Activated T-cell treated with anti-CD3 and anti-CD28 coated beads, Interleukin-2, amount 50 U/mL, for 72 hours (primary cell): ENCODE measurements around the gene QKI. TPM values are rescaled to one million over a fixed set of nuclear protein-coding genes. Genes with fewer than 3 reads are reported as not detected.

ENCODE experiments used
- ATAC-seq, 2 donors: fragments of 150-1000 bp; cut with Tn5 transposase; replicated peaks in 1 of 2; 2 replicates each; pipeline ENCODE4 v1.10.0; 2021; ENCODE audit warnings: moderate library complexity in 2 of 2, mild to moderate bottlenecking in 1 of 2
- DNase-seq, 2 donors: peaks; one replicate each; pipeline ENCODE4 v3.0.0; 2021 to 2022; ENCODE audit warnings: mixed read lengths in 1 of 2
- H3K27ac Mint-ChIP-seq: one replicate; pipeline ENCODE4 v1.8.0; 2022; ENCODE audit warnings: mild to moderate bottlenecking, moderate library complexity, mixed read lengths
- H3K27me3 Mint-ChIP-seq: one replicate; pipeline ENCODE4 v1.8.0; 2022; ENCODE audit warnings: low read depth, mixed read lengths
- H3K36me3 Mint-ChIP-seq, 2 donors: one replicate each; pipeline ENCODE4 v1.8.0; 2022; ENCODE audit warnings: mixed read lengths in 2 of 2, mild to moderate bottlenecking in 1 of 2; ENCODE audit not compliant: insufficient read depth in 2 of 2
- H3K4me1 Mint-ChIP-seq: one replicate; pipeline ENCODE4 v1.8.0; 2022; ENCODE audit warnings: low read depth, mixed read lengths
- H3K4me3 Mint-ChIP-seq, 2 donors: one replicate each; pipeline ENCODE4 v1.8.0; 2022; ENCODE audit warnings: mild to moderate bottlenecking in 2 of 2, mixed read lengths in 2 of 2, moderate library complexity in 2 of 2
- H3K9me3 Mint-ChIP-seq, 2 donors: one replicate each; pipeline ENCODE4 v1.8.0; 2022; ENCODE audit warnings: mixed read lengths in 2 of 2
- total RNA-seq, 2 donors: library from RNA; stranded (reverse); gene quantifications; one replicate each; pipeline ENCODE4 v1.2.3, GENCODE V29; 2022

Gene QKI
- total RNA-seq, result 10 to 100 TPM; 62.0 to 64.2 TPM

GRCh38 chr6:163414117-163414945 lies at the start of gene QKI:
Gene QKI (plus strand): TSS chr6:163414718. CDS start chr6:163415194, 476 bp downstream.
- H3K27ac Mint-ChIP-seq, result peak within 1 kb of the TSS; percentile 87
- H3K9me3 Mint-ChIP-seq, result no peaks in the 10 kb centered on the region
- no peaks in the 10 kb centered on the region for H3K27me3 Mint-ChIP-seq
- H3K36me3 Mint-ChIP-seq, result peaks cover 2 to 7% of the 10 kb centered on the region in 2 donors
- peak within 1 kb of the TSS; percentile 81 to 94 for H3K4me3 Mint-ChIP-seq
- peaks cover 39% of the 10 kb centered on the region for H3K4me1 Mint-ChIP-seq
- DNase-seq (peak; percentile 82), ATAC-seq (peak; percentile 63 to 65)

- H3K36me3 Mint-ChIP-seq, result no peaks in the 10 kb centered on the region
- ATAC-seq, result no peak
- no peak for DNase-seq
- peaks cover 16% of the 10 kb centered on the region for H3K27me3 Mint-ChIP-seq
- peaks cover 5% of the 10 kb centered on the region for H3K4me1 Mint-ChIP-seq
- no peaks in the 10 kb centered on the region for H3K9me3 Mint-ChIP-seq
- no peak overlapping the region for H3K27ac Mint-ChIP-seq
- H3K4me3 Mint-ChIP-seq, result no peak overlapping the region
These were observed 48.2 kb upstream of the QKI start for GRCh38 chr6:163366288-163366687.

GRCh38 chr6:163367497-163368183 lies 46.9 kb upstream of the QKI start:
- Mint-ChIP-seq H3K36me3 (no peaks in the 10 kb centered on the region), H3K4me3 (no peak overlapping the region), H3K27ac (no peak overlapping the region), H3K4me1 (peaks cover 5% of the 10 kb centered on the region), H3K27me3 (peaks cover 16% of the 10 kb centered on the region), H3K9me3 (no peaks in the 10 kb centered on the region)
- DNase-seq, result no peak
- ATAC-seq, result no peak

GRCh38 chr6:163369141-163369540 lies 45.4 kb upstream of the QKI start:
- DNase-seq (no peak), ATAC-seq (no peak)
- Mint-ChIP-seq H3K27ac (no peak overlapping the region), H3K4me3 (no peak overlapping the region), H3K27me3 (peaks cover 16% of the 10 kb centered on the region), H3K36me3 (no peaks in the 10 kb centered on the region), H3K4me1 (peaks cover 5% of the 10 kb centered on the region), H3K9me3 (no peaks in the 10 kb centered on the region)

- peaks cover 5% of the 10 kb centered on the region for H3K4me1 Mint-ChIP-seq
- ATAC-seq (no peak), DNase-seq (no peak)
- no peaks in the 10 kb centered on the region for H3K36me3 Mint-ChIP-seq
- no peaks in the 10 kb centered on the region for H3K9me3 Mint-ChIP-seq
- H3K27me3 Mint-ChIP-seq, result peaks cover 16% of the 10 kb centered on the region
- no peak overlapping the region for H3K27ac Mint-ChIP-seq
- H3K4me3 Mint-ChIP-seq, result no peak overlapping the region
These were observed 44.7 kb upstream of the QKI start for GRCh38 chr6:163369628-163370365.

- H3K36me3 Mint-ChIP-seq, result no peaks in the 10 kb centered on the region
- no peak for ATAC-seq
These were observed 43.9 kb upstream of the QKI start for GRCh38 chr6:163370464-163371117.

GRCh38 chr6:163371129-163371528 lies 43.4 kb upstream of the QKI start:
- no peak for ATAC-seq
- no peaks in the 10 kb centered on the region for H3K36me3 Mint-ChIP-seq

More at GRCh38 chr6:163370464-163371117, 43.9 kb upstream of the QKI start:
- DNase-seq, result no peak
- Mint-ChIP-seq H3K27ac (no peak overlapping the region), H3K27me3 (peaks cover 16% of the 10 kb centered on the region), H3K4me3 (no peak overlapping the region), H3K4me1 (peaks cover 5% of the 10 kb centered on the region), H3K9me3 (no peaks in the 10 kb centered on the region)

GRCh38 chr6:163373240-163373639 lies 41.3 kb upstream of the QKI start:
- ATAC-seq, result no peak
- Mint-ChIP-seq H3K27ac (no peak overlapping the region), H3K9me3 (no peaks in the 10 kb centered on the region), H3K4me3 (no peak overlapping the region), H3K4me1 (peaks cover 5% of the 10 kb centered on the region), H3K27me3 (peaks cover 14% of the 10 kb centered on the region), H3K36me3 (no peaks in the 10 kb centered on the region)
- no peak for DNase-seq

More at GRCh38 chr6:163371129-163371528, 43.4 kb upstream of the QKI start:
- Mint-ChIP-seq H3K4me1 (peaks cover 5% of the 10 kb centered on the region), H3K27ac (no peak overlapping the region), H3K27me3 (peaks cover 16% of the 10 kb centered on the region), H3K4me3 (no peak overlapping the region), H3K9me3 (no peaks in the 10 kb centered on the region)
- DNase-seq, result no peak

GRCh38 chr6:163375361-163375760 lies 39.2 kb upstream of the QKI start:
- H3K4me3 Mint-ChIP-seq, result no peak overlapping the region
- no peaks in the 10 kb centered on the region for H3K27me3 Mint-ChIP-seq
- H3K36me3 Mint-ChIP-seq, result no peaks in the 10 kb centered on the region
- no peaks in the 10 kb centered on the region for H3K9me3 Mint-ChIP-seq
- ATAC-seq, result no peak
- no peak overlapping the region for H3K27ac Mint-ChIP-seq
- DNase-seq, result no peak
- H3K4me1 Mint-ChIP-seq, result peaks cover under 1% of the 10 kb centered on the region

GRCh38 chr6:163376187-163376586 lies 38.3 kb upstream of the QKI start:
- H3K36me3 Mint-ChIP-seq, result no peaks in the 10 kb centered on the region
- no peaks in the 10 kb centered on the region for H3K9me3 Mint-ChIP-seq
- H3K4me3 Mint-ChIP-seq, result no peak overlapping the region
- ATAC-seq, result no peak
- no peak overlapping the region for H3K27ac Mint-ChIP-seq
- H3K27me3 Mint-ChIP-seq, result no peaks in the 10 kb centered on the region
- H3K4me1 Mint-ChIP-seq, result no peaks in the 10 kb centered on the region
- no peak for DNase-seq

GRCh38 chr6:163377561-163377960 lies 37.0 kb upstream of the QKI start:
- H3K9me3 Mint-ChIP-seq, result no peaks in the 10 kb centered on the region
- ATAC-seq (no peak), DNase-seq (no peak)
- no peak overlapping the region for H3K27ac Mint-ChIP-seq
- H3K4me1 Mint-ChIP-seq, result no peaks in the 10 kb centered on the region
- H3K36me3 Mint-ChIP-seq, result no peaks in the 10 kb centered on the region
- no peaks in the 10 kb centered on the region for H3K27me3 Mint-ChIP-seq
- no peak overlapping the region for H3K4me3 Mint-ChIP-seq

GRCh38 chr6:163380216-163380615 lies 34.3 kb upstream of the QKI start:
- H3K36me3 Mint-ChIP-seq, result peaks cover 0 to 2% of the 10 kb centered on the region in 2 donors
- H3K4me3 Mint-ChIP-seq, result no peak overlapping the region
- H3K27me3 Mint-ChIP-seq, result no peaks in the 10 kb centered on the region
- peaks cover 2 to 3% of the 10 kb centered on the region in 2 donors for H3K9me3 Mint-ChIP-seq
- ATAC-seq (no peak), DNase-seq (no peak)
- no peaks in the 10 kb centered on the region for H3K4me1 Mint-ChIP-seq
- H3K27ac Mint-ChIP-seq, result no peak overlapping the region
